WERI-Rb-1 (cell line): ENCODE results near the gene PFKM.

Source experiments
- DNase-seq: peaks from one replicate; pipeline ENCODE4 v3.0.0-alpha.2; 2020
- H3K27ac ChIP-seq: fragments of 250-450 bp; sonication (Bioruptor Pico); 2 replicates; pipeline ENCODE4 v1.5.1; 2020; ENCODE audit warnings: mild to moderate bottlenecking, moderate library complexity
- H3K27me3 ChIP-seq: fragments of 250-450 bp; sonication (Bioruptor Pico); 2 replicates; pipeline ENCODE4 v1.5.1; 2021; ENCODE audit warnings: mild to moderate bottlenecking, low read depth, moderate library complexity; ENCODE audit not compliant: insufficient read depth, severe bottlenecking
- H3K36me3 ChIP-seq: fragments of 250-450 bp; sonication (Bioruptor Pico); 2 replicates; pipeline ENCODE4 v1.5.1; 2020; ENCODE audit warnings: mild to moderate bottlenecking, moderate library complexity
- H3K4me3 ChIP-seq: 2 replicates; pipeline ENCODE4 v1.5.1; 2011; ENCODE audit warnings: low read depth, mild to moderate bottlenecking, control low read depth, low read length
- H3K9me3 ChIP-seq: fragments of 250-450 bp; sonication (Bioruptor Pico); 2 replicates; pipeline ENCODE4 v1.5.1; 2021; ENCODE audit warnings: mild to moderate bottlenecking, moderate library complexity; ENCODE audit not compliant: severe bottlenecking
- TF ChIP-seq, protein P1 (sequence below): IDR thresholded peaks from 2 replicates; pipeline ENCODE4 v1.5.1; 2011; ENCODE audit warnings: low read depth, mild to moderate bottlenecking, control low read depth, inconsistent platforms, low read length

The PFKM gene

DNA sequence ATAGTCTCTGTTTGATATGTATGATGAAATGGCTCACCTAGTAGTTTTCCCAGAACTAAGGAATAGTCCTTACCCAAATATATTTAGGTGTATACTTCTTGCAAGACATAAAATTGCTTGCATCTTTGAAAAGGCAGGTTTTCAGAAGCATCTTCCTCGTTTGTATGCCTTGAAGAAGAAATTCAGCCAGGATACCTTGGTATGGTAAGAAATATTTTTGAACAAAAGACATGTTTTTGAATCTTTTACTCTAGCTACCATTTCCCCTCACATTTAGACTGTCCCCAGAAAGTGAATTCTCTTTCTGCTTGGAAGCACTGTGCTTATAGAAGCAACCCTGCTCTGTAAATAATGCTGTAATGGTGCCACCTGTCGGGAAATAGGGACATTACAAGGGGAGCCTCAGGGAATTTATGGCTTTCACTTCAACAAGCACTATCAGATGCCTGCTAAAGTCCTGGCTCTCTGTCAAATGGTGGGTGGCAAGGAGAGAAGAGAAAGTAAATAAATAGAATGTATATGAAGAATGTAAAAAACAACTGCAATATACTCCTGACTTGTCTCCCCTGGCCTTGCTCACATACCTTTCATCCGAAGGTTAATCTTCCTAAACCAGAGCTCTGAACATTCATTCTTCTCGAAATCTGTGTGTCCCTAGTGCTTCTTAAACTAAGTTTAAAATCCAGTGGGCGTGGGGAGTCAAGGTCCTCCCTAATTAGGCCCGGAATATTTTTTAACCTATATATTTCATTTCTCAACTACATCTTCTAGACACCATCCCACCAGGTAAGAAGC is 70.4 kb downstream of the PFKM start:
- TF ChIP-seq, protein P1, sequence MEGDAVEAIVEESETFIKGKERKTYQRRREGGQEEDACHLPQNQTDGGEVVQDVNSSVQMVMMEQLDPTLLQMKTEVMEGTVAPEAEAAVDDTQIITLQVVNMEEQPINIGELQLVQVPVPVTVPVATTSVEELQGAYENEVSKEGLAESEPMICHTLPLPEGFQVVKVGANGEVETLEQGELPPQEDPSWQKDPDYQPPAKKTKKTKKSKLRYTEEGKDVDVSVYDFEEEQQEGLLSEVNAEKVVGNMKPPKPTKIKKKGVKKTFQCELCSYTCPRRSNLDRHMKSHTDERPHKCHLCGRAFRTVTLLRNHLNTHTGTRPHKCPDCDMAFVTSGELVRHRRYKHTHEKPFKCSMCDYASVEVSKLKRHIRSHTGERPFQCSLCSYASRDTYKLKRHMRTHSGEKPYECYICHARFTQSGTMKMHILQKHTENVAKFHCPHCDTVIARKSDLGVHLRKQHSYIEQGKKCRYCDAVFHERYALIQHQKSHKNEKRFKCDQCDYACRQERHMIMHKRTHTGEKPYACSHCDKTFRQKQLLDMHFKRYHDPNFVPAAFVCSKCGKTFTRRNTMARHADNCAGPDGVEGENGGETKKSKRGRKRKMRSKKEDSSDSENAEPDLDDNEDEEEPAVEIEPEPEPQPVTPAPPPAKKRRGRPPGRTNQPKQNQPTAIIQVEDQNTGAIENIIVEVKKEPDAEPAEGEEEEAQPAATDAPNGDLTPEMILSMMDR: peak; percentile 67
- H3K9me3 ChIP-seq: no peaks in the 10 kb centered on the region
- DNase-seq: peak; percentile 65
- H3K36me3 ChIP-seq: no peaks in the 10 kb centered on the region
- no peak overlapping the region for H3K4me3 ChIP-seq
- H3K27me3 ChIP-seq: peaks cover 55% of the 10 kb centered on the region
- H3K27ac ChIP-seq: no peak overlapping the region

DNA sequence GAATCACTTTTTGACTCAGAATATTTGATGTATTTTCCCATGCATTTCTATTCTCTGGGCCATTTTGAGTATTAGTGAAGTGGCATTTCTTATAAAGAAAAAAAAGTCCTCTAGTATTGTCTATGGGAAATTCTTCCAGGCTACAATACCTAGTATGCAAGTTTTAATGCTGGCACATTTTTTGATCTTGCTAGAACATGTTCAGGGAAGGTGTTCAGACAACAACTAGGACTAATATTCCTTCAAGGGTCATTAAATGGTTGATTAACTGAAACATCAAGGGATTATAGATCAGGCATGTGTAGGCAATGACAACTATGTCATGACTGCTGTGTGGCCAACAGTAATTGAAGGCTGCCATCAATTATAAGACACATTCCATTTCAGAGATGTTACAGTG is 71.9 kb downstream of the PFKM start:
- Histone ChIP-seq H3K27ac (no peak overlapping the region), H3K36me3 (no peaks in the 10 kb centered on the region), H3K9me3 (no peaks in the 10 kb centered on the region), H3K4me3 (no peak overlapping the region), H3K27me3 (peaks cover 46% of the 10 kb centered on the region)
- no peak for DNase-seq
- TF ChIP-seq, protein P1: no peak

DNA sequence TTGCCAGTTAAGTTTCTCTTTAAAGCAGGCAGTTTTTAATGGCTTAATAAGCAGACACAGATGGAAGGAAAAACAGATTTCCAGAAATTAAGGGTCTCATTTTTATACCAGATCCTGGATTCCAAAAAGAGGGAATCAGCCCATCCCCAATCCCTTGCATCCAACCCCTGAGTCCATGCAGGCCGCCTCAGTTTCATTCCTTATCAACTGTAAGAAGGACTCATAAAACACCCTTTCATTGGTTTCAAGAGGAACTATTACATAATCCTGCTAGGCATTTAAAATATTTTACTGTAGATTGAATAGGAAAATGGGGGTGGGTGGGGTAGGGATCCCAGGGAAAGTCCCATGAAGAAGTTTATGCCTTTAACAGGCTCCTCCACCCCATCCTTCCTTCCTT is 73.7 kb downstream of the PFKM start:
- no peak overlapping the region for H3K27ac ChIP-seq

DNA sequence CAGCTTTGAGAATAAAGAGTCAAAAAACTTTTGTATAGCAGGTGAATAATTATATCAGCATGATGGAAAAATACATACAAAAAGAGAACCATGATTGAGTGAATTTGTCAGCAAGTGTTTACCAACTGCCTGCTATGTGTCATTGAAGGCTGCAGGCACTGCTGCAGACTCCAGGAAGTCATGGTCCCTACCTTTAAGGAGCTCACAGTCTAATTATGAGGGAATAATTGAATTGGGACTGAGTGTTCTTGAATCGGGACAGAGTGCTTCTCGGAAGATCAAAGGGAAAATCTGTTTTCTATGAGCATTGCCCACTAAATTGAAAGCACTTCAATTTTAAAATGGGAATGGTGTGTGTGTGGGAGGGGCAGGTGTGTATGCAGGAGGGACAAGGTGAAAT is 74.5 kb downstream of the PFKM start:
- Histone ChIP-seq H3K4me3 (no peak overlapping the region), H3K27ac (no peak overlapping the region), H3K36me3 (no peaks in the 10 kb centered on the region), H3K9me3 (no peaks in the 10 kb centered on the region), H3K27me3 (peaks cover 39% of the 10 kb centered on the region)
- TF ChIP-seq, protein P1: no peak
- no peak for DNase-seq

More for the DNA sequence above, 73.7 kb downstream of the PFKM start:
- no peak for DNase-seq
- H3K36me3 ChIP-seq: no peaks in the 10 kb centered on the region
- no peaks in the 10 kb centered on the region for H3K9me3 ChIP-seq
- no peak overlapping the region for H3K4me3 ChIP-seq
- TF ChIP-seq, protein P1: no peak
- H3K27me3 ChIP-seq: peaks cover 39% of the 10 kb centered on the region

DNA sequence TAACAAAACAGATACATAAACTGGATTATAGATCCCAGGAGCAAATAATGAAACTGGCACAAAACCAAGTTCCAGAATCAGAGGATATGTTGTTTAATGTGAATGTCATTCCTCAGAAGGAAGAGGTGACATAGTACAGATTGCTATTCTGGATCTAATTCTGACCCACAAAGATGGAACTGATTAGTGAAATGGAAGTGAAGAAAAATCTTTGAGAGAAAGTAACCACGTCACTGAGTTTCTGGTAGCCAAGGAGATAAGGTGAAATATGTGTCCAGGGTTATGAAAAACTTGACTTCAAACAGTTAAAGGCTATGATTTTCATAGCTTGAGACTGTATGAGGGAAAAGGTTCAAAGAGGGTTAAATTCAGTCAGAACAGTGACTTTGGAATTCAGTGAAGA is 75.6 kb downstream of the PFKM start:
- H3K27ac ChIP-seq: no peak overlapping the region
- no peak overlapping the region for H3K4me3 ChIP-seq
- peaks cover 35% of the 10 kb centered on the region for H3K27me3 ChIP-seq
- no peaks in the 10 kb centered on the region for H3K36me3 ChIP-seq
- TF ChIP-seq, protein P1: no peak
- DNase-seq: no peak
- no peaks in the 10 kb centered on the region for H3K9me3 ChIP-seq
